Activated CD8-positive, alpha-beta memory T cell treated with anti-CD3 and anti-CD28 coated beads for 48 hours (primary cell): Measurements from ENCODE around the gene ASB2.
A peak's percentile ranks its signal among the peaks of the same experiment; 100 is the strongest.

Experiments
- DNase-seq, 3 experiments: peaks; one replicate each; pipeline ENCODE4 v3.0.0-alpha.2; 2020; ENCODE audit warnings: low read depth in 2 of 3, low spot score in 2 of 3

The ASB2 gene

DNA sequence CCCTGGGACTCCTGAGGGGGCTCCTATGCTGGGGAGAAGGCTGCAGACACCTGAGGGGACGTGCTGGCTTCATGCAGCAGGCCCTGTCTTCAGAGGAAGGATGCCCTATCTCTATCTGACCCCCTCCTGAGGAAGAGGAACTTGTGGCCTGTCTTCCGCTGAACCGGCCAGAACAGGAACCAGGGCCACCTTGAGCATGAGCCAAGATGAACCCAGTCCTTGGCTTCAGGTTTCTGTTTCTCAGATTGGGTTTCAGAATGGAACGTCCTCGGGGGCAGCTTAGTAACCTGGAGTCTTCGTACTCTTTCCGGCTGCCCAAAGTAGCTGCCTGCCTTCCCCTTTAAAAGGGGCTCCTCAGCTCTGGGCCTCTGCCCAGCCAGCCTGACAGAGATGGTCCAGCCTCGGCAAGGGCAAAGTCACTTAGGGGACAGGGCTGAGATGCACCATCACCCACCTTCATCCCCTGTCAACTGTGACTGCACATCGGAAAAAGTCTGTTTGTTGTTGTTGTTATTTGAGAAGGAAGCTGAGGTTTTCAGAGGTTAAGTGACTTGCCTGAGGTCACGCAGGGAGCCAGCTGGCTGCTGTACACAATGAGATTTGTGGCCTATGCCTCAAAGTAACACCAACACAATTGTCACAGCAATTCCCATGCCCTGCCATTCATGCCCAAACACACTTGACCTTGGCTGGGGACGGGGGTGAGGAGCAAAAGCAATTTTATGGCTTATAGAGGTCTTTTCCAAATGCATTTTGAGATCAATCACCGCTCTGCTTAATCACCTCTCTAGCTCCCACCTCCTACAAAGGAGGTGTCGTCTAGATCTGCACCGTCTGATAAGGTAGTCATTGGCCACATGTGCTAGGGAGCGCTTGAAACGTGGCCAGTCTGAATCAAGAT lies 13.4 kb downstream of the ASB2 start:
- no peak for DNase-seq

DNA sequence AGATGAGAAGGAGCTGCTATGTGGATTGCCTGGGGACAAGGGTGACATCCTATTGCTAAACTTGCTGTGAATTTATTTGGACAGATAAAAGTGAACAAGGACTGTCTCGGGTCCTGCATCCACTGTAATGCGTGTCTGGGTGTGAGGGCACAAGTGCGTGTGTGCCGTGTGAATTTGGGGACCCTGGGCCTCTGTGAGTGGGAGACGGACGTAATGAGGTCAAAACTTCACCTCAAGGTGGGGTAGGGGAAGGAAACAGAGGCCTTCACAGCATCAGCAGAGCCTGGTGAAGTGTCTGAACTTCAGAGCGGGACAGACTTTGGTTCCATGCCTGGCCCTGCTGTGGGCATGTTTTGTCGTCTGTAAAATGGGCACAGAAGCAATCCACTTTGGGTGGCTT lies 14.8 kb downstream of the ASB2 start:
- DNase-seq, result no peak

DNA sequence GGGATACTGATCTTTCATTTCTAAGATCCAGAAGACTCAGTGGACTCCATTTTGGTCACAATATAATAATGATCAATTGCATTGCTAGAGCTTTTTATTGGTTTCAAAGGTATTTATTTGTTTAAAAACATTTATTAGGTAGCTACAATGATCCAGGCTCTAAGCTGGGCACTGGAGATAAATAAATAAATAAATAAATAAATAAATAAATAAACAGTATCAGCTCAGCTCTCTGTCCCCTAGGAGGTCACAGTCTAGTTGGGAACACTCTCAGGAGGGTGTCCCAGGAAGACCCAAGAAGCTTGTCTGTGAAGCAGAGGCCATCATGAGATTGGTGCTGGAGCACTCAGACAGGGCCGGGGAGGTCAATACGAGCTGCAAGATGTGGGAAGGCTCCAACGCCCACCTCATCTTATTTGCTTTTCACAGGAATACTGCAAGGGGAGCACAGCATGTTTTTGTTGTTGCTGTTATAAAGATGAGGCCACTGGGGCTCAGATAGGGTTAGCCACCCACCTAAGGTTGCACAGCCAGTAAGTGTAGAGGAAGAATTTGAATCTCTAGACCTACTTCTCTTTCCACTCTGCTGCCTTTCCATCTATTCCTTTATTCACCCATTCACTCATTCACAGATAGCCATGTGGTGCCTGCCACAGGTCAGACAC lies 15.5 kb downstream of the ASB2 start:
- DNase-seq, result no peak

DNA sequence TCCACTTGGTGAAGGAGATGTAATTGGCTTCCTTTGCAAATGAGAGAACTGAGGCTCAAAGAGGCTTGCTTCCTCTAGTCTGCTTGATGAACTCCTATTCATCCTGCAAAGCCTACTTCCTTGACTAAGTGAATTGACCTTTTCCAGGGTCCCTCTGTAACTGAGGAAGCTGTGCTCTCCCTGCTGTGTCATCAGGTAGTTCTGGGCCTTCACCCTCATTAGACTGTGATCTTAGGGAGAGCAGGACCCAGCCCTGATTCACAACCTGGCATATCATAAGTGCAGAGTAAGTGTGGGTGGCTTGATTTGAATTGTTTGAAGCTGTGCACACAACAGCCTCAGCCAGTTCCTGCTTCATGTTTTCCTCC lies 16.3 kb downstream of the ASB2 start:
- DNase-seq, result no peak

DNA sequence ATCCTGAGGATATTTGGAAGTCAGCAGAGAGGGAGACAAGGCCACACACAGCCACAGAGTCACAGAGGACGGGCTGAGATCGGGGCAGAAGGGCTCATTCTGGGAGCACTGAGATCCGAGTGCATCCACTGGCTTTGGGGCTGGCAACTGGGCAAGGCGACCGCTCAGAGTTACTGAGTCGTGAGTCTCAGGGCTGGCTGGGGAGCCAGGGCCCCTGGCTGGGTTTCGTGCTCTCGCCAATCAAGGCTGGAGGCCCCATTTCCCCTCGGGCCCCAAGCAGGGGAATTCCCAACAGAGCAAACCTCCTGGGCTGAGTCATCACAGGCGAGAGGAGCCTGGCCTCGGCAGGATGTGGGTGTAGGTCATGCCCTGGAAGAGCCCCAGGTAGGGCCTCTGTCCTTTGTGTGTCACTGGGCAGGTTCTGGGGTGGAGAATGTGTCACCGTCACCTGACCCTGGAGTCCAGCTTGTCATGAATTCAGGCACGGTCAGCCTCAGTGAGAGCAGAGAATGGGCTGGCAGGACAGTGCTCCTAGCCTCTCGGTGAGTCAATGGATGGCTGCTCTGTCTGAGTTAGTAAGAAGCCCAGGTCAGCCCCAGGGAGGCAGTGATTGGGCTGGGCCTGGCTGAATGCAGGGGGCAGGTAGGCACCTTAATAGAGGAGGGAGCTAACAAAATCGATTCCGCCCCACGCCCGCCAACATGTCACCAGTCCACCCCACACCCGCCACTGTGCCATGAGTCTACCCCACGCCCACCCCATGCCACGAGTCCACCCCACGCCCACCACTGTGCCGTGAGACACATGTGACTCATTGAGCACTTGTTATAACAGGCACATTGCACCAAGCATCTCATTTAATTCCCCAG lies 16.9 kb downstream of the ASB2 start:
- peak; percentile 75 to 91 (median 86) for DNase-seq

DNA sequence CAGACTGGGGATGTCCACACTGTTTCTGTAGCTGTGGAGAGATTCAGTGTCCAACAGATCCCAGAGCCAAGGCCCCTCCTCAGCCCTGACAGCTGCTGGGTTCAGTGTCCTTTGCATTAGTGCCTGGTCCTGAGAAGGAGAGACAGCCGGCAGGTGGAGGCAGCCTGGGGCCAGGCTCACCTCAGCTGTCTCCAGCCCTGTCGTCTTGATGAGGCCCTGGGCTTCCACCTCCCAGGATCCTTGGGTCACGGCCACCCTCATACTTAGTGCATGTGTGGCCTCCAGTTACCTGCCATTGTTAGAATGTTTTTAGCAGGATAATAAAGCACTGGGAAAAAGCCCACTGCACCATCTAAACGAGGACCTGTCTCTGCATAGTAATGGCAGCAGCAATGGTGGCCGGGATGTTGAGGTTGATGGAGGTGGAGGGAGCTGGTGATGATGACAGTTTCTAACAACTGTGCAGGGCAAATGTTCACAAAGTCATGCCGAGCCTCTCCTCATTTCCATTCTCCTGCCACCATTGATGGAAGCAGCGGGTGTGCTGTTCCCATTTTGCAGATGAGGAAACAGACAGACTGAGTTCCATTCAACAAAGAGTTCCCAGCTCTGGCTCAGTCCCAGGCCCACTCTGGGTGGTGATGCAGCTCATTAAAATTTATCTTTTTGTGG lies 17.7 kb downstream of the ASB2 start:
- no peak for DNase-seq

DNA sequence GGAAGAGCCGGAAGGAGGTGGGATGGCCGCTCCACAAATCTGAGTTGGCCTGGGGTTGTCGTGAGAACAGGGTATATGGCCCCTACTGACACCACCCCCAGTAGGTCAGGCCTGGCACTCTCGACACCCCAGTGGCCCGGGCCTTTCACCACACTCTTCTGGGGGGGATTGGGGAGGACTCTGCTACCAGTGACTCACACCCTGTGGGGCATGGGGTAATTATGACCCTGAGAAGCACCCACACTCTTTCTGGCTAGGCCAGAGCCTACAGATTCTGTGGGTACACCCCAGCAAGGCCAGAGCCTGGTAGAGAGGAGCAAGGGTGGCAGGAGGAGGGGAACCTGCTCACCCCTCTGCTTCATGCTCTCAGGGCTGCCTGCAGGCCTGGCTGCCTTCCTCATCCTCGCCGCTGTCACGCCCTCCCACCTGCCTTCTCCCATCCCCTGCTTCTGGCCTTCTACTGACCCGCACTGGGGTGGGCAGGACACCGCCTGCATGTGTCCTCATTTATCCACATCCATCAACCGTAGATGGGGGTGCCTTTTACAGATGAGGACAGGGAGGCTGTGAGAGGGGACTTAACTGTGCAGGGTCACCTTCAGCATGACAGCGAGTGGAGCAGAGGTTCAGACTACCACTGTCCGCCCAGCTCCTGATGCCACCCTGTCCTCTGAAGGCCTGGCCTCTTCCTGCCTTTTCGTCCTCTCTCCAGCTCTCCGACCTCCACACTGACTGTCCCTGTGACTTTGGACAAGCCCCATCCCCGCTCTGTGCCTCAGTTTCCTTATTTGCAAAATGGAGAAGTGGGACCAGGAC lies 18.4 kb downstream of the ASB2 start:
- DNase-seq, result no peak

DNA sequence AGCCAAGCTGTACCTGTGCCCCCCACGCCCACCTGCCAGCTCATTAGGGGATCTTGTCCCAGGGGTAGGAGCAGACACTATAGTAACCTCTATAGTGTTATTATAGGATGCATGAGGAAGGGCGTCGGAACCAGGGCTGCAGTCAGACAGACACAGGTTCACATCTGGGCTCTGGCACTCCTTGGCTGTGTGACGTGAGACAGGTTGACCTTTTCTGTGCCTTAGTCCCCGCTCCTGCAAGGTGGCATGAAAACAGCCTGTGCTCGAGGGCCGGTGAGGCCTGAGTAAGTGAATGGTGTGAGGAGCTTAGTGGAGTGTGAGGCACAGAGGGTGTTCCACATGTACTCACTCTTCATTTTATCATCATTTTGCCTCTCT lies 19.0 kb downstream of the ASB2 start:
- DNase-seq, result no peak

DNA sequence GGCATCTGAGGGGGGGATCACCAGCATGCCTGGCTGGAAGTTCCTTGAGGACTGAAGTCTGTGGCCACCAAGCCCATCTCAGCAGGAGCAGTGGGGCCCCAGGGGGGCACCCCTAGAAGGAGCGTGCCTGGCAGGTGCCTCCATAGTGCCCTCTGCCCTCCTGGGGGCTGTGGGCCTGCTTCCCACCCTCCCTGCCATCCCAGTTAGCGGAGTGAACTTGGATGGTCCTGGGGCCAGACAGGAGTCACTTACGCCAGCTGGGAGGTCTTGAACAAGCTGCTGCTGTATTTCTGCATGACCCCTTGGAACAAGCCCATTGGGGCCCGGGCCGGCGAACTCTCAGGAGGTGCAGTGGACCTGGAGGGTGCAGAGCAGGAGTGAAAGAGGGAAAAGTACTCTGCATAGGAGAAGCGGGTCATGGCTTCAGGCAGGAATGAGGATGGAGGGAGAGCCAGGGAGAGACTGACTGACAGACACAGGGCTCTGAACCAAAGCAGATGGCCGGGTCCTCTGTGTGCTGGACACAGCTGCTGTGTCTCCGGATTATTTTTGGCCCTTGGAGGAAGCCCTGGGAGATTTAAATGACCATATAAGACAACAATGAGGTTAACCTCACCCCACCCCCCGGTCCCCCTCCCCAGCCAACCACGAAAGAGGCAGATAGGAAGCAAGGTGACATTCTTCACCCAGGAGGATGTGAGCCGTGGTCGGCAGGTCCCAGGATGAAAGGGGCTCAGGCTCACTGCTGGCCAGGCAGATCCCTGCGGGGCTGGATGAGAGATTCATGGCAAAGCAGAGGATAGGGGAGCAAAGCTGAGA lies 19.6 kb downstream of the ASB2 start:
- DNase-seq, result no peak

DNA sequence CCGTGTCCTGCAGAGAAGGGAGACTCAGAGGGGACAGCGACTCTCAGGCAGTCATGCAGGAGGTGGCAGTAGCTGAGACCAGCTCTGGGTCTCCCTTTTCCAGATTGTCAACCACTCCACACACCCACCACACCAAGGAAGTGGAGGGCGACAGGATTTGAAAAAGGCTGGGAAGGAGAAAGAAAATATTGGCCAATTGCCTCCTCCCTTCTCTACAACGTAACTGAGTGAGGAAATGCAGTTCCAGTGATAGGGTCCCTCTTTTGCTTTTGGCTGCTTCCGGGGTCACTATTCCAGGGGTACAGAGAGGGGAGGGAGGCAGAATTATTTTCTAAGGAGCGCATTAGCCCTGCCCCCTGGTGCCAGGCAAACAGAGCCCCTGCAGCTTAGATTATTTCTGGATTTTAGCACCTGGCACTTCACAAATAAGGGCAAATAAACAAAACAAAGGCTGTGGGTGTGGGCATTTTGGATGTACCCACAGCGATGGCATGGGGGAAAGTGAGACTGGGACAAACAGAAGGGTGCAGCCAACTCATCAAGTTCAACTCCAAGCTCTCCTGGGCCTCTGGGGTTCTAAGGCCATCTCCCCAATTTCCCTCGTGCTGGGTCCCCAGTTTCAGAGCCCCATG lies 20.4 kb downstream of the ASB2 start:
- DNase-seq, result no peak

DNA sequence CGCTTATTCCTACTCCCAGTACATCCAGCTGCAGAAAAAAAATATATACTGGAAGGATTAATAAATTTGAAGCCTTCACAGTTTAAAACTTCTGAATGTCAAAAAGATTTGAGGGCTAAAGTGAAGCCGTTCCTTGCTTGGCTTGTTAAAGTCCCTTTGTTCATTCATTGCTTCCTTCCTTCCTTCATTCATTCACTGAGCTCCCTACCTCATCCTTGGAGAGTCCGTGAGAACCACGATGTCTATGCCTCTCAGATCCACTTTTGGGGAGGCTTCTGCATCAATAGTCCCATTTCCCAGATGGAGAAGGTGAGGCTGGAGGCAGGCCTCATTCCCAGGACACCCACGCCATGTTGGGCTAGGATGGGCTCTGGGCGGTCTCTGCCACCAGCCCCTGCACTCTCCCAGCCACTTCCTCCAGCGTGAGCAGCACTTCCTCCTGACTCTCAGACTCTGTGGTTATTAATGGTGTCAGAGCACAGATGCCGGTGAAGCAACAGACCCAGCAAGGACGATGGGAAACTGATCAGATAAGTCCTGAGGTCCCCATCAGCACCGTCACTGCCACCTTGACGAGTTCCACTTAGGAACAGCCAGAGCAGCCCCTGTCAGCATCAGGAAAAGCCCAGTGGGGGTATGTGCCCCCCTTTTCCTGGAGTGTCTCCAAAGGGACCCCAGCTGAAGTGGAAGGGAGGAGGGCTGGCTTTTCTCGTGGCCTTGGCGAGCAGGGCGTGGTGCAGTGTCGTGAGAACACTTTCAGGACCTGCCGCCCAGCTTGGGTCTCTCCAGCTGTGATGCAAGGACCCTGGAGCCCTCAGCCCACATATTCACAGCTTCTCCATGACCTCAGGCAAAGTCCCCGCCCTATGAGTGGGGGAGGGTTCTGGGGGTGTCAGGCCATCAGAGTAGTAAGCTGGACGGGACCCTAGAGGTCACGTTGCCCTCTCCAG lies 21.2 kb downstream of the ASB2 start:
- no peak for DNase-seq

DNA sequence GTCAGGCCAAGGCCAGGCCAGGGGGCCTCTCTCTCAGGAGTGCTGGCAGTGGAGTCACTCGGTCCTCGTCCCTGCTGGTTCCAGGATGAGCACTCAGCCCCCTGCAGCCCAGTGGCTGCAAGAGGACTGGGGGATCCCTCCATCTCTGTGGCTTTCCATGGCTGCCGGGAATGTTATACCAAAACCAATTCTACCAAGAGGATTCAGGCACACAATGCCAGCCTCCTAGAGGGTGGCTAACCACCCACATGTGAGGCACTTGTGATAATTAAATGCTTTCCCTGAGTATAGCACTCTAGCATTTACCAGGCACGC lies 21.9 kb downstream of the ASB2 start:
- no peak for DNase-seq

DNA sequence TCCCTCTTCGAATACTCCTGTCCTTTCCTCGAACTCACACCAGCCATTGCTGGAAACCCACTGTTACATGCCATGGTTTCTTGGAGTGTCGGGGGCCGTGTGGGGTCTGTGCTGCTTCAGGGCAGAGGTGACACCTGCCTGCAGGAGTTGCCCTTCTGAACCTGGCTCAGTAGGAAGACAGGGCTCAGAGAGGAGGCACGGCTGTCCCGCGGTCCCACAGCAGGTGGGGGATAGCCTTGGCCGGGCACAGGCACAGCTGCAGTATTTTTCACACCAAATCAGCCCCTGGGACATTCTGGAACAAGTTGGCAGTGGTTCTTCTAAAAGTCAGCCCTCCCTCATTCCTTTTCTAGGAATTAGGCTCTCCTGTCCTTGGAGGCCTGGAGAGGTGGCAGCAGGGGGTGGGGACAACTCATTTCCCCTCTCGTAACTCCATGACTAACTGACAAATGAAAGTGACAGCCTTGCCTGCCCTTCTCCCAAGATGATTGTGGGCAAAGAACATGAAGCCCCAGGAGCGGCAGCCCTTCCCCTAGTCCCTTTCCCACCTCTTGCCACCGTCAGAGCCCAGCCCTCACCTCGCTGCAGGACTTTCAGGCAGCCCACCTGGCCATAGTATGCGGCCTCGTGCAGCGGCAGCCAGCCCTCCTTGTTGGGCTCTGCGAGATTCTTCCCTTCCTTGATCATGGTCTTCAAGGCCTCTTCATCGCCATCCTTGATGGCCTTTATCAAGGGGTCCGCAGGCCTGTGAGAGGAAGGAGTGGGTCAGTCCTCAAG lies 22.4 kb downstream of the ASB2 start:
- no peak for DNase-seq

DNA sequence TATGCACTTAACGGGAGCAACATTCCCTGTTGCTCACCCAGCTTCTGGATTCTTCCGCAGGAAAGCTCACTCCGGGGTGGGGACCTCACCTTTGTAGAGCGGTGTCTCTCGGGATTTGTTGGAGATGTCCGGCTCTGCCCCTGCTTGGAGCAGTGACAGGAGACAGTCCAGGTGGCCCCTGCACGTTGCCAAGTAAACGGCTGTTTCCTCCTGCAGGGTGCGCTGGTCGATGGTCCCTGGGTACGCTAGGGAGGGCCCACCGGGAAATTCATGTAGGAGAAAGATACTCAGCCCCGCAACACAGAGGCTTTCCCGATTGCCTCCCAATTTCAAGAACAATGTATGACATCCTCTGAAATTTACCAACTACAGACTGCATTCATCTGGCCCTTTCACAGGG lies 23.1 kb downstream of the ASB2 start:
- DNase-seq, result no peak

DNA sequence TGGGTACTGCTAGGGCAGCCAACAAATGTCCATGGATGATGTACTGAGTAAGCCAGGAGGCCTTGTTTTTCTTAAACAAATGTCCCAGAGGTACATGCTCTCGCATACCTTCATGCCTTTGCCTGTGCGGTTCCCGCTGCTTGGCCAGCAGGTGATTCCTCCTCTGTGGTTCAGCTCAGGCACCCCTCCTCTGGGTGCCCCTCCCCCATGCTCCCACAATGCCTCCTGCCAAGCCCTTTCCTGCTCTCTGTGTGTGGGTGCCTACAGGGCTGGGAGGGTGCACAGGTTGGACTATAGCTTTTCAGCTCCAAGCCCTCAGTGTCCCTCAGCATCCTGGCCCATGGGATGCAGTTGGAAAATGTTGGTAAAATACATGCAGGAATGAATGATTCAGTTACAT lies 23.5 kb downstream of the ASB2 start:
- no peak for DNase-seq

DNA sequence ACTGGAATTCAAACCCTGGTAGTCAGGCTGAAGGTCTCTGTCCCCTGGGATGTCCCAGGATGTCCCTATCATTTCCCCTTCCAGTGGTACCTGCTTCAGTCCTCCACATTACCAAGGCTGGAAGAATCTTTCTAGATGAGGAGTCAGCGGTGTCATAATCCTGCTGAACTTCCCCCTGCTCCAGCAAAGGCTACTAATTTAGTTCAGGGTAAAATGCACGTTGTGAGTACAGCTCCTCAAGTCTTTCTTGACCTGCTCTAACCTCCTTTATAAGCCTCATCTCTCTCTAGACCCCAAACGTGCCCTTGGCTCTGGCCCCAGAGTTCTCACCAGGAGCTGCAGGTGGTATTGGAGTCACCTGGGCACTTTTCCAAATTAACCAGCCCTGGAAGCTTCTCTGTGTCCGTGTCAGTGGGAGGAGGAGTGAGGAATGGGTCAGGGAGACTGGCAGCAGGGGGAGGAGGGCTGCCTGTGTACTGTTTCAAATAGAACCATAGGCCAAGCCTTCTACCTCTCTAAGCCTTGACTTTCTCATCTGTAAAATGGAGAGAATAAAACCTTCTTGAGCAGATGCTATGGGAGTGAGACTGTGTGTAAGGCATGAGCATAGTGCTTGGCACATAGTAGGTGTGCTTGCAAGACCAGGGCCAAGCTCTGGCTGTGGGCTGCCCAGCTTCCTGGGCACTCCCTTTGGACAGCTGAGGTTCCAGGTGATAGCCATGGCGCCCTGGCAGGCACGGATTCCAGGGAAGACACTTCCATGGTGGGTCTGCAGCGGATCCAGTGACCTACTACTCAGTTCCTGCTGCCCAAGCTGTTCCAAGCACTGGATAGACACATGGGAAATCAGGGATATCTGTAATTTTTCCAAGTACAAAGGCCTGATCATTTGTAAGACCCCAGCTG lies 24.5 kb downstream of the ASB2 start:
- no peak for DNase-seq
